Immature natural killer cell (primary cell): Measurements from ENCODE around the gene IL17RB. TPM values are rescaled to one million over a fixed set of nuclear protein-coding genes. Genes with fewer than 3 reads are reported as not detected.

Source experiments
- DNase-seq, 3 donors: peaks; one replicate each; pipeline ENCODE4 v3.0.0; 2022; ENCODE audit warnings: mixed read lengths in 1 of 3
- H3K27ac Mint-ChIP-seq, 6 donors: one replicate each; pipeline ENCODE4 v1.8.0; 2020; ENCODE audit warnings: mixed read lengths in 6 of 6, mild to moderate bottlenecking in 5 of 6, inconsistent platforms in 4 of 6, moderate library complexity in 3 of 6
- H3K27me3 Mint-ChIP-seq, 3 donors: one replicate each; pipeline ENCODE4 v1.8.0; 2020 to 2021; ENCODE audit warnings: low read depth in 3 of 3, mild to moderate bottlenecking in 3 of 3, mixed read lengths in 3 of 3, moderate library complexity in 3 of 3, inconsistent platforms in 1 of 3
- H3K36me3 Mint-ChIP-seq, 3 donors: one replicate each; pipeline ENCODE4 v1.8.0; 2020; ENCODE audit warnings: mixed read lengths in 3 of 3, inconsistent platforms in 2 of 3, mild to moderate bottlenecking in 2 of 3
- H3K4me1 Mint-ChIP-seq, 2 donors: one replicate each; pipeline ENCODE4 v1.8.0; 2020; ENCODE audit warnings: inconsistent platforms in 2 of 2, mild to moderate bottlenecking in 2 of 2, mixed read lengths in 2 of 2, moderate library complexity in 1 of 2
- H3K4me3 Mint-ChIP-seq, 5 donors: one replicate each; pipeline ENCODE4 v1.8.0; 2020; ENCODE audit warnings: mild to moderate bottlenecking in 5 of 5, mixed read lengths in 5 of 5, inconsistent platforms in 3 of 5, moderate library complexity in 3 of 5
- H3K9me3 Mint-ChIP-seq, 6 donors: one replicate each; pipeline ENCODE4 v1.8.0; 2020; ENCODE audit warnings: mild to moderate bottlenecking in 6 of 6, mixed read lengths in 6 of 6, inconsistent platforms in 4 of 6, moderate library complexity in 3 of 6
- polyA plus RNA-seq, 3 donors: library from polyadenylated mRNA; unstranded; fragments of 300-500 nt; fragmentation: Illumina TruSeq; gene quantifications; one replicate each; pipeline ENCODE4 v1.2.3, GENCODE V29; 2021

Gene IL17RB
- polyA plus RNA-seq, 3 donors from 2014 or later, result 0.79 to 1.2 TPM; not detected in 1

- Mint-ChIP-seq H3K4me3 (no peak overlapping the region), H3K27ac (no peak overlapping the region), H3K4me1 (no peaks in the 10 kb centered on the region), H3K36me3 (no peaks in the 10 kb centered on the region), H3K27me3 (peaks cover 0 to 5% (median 2%) of the 10 kb centered on the region in 3 donors), H3K9me3 (no peaks in the 10 kb centered on the region)
- no peak for DNase-seq
Measured at GRCh38 chr3:53817809-53818208, 28.6 kb upstream of the IL17RB start.

- H3K27ac Mint-ChIP-seq, result no peak overlapping the region
- DNase-seq, result no peak
- H3K4me1 Mint-ChIP-seq, result no peaks in the 10 kb centered on the region
- H3K4me3 Mint-ChIP-seq, result no peak overlapping the region
- peaks cover 0 to 5% (median 2%) of the 10 kb centered on the region in 3 donors for H3K27me3 Mint-ChIP-seq
- H3K9me3 Mint-ChIP-seq, result no peaks in the 10 kb centered on the region
- H3K36me3 Mint-ChIP-seq, result no peaks in the 10 kb centered on the region
Measured at GRCh38 chr3:53818221-53819162, 27.9 kb upstream of the IL17RB start.

DNA sequence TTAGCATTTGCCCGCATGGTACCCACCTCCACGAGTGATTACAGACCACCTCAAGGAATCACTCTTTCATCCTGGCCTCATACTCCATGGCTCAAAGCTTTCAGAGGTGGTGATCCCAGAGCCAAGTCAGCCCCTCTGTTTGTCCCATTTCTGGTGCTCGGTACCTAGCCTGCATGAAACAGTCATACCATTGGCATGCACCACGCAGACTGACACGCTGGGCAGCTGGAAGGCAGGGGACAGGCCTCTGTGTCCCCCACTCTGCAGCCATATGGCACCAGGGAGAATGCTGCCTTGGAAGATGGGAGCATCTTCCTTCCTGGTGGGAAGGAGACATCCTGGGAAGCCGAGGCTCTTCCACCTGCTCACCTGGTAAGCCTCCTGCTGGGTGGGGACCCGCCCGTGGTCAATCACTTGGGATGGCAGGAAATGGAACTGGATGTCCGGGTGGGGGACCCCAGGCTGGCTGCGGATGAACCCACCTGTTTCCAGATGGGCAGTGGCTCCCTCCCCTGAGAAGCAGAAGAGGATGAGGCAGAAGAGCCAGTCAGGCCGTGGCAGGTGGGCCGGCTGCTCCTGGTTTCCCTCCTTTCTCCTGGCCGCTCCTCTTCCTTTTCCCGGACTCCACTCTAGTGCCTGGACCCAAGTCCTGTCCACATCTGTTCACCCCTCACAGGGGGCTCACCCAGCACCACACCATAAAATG lies 27.1 kb upstream of the IL17RB start:
- Mint-ChIP-seq H3K27me3 (peaks cover 0 to 2% (median 2%) of the 10 kb centered on the region in 3 donors), H3K4me1 (no peaks in the 10 kb centered on the region)

GRCh38 chr3:53820084-53820483 lies 26.3 kb upstream of the IL17RB start:
- Mint-ChIP-seq H3K27me3 (peaks cover 0 to 5% (median 2%) of the 10 kb centered on the region in 3 donors), H3K4me1 (no peaks in the 10 kb centered on the region), H3K36me3 (no peaks in the 10 kb centered on the region), H3K9me3 (no peaks in the 10 kb centered on the region), H3K27ac (no peak overlapping the region), H3K4me3 (no peak overlapping the region)
- no peak for DNase-seq

More for the DNA sequence above, 27.1 kb upstream of the IL17RB start:
- Mint-ChIP-seq H3K36me3 (no peaks in the 10 kb centered on the region), H3K27ac (no peak overlapping the region), H3K4me3 (no peak overlapping the region), H3K9me3 (no peaks in the 10 kb centered on the region)
- no peak for DNase-seq

DNA sequence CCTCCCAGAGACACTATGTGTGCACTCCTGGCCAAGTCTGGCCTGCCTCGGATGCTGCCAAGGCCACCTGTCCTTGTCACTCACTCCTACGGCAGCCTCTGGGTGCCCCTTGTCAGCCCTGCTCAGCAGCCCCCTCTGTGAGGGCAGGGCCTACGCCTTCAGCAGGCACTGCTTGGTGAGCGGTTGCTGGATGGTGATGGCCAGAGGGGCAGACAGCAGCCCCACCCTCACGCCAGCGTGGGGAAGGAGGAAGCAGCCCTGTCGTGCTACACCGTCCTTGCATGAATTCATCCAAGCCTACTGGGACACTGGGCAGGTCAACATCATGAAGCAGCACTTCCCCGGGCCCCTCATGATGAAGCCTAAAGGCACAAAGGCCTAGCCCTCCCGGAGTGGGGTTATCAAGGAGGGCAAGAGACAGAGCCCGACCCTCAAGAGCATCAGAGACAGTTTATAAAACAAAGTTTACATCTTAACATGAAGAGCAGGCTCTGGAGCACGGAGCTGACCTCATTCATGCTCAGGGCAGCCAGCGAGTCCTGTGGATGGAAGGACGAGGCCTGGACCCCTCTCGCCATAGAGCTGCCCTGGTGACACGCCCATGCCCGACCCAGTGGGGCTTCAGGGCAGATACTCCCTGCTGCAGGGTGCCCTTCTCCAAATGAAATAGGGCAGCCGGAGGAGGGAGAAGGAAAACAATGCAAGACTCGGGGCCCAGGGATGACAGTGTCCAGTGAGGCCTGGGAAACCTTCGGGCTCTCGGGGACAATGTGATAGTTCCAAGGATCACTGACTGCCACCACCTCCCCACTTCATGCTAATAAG lies 25.4 kb upstream of the IL17RB start:
- H3K27ac Mint-ChIP-seq, result no peak overlapping the region
- peaks cover 0 to 3% (median 2%) of the 10 kb centered on the region in 3 donors for H3K27me3 Mint-ChIP-seq
- DNase-seq, result no peak
- H3K4me3 Mint-ChIP-seq, result no peak overlapping the region
- H3K4me1 Mint-ChIP-seq, result no peaks in the 10 kb centered on the region
- no peaks in the 10 kb centered on the region for H3K36me3 Mint-ChIP-seq
- H3K9me3 Mint-ChIP-seq, result no peaks in the 10 kb centered on the region

DNA sequence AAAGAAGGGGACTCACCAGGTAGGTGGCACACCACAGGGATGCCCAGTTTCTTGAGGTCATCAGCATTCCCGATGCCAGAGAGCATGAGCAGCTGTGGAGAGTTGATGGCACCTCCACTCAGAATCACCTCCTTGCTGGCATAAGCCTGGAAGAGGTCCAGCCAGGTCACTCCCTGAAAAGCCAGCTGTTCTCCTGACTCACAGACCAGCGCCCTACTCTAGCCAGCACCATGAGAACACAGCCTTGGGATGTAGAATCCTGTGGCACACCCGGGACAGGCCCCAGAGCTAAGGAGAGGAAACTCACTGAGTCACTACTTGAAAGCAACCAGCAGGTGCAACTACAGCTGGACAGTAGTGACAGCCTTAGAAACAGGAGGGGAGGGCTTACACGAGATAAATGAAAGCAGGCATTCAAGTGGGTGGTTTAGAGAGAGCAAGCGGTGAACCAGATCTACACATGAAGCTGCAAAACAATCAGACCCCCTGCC lies 24.7 kb upstream of the IL17RB start:
- no peaks in the 10 kb centered on the region for H3K4me1 Mint-ChIP-seq
- DNase-seq, result no peak
- H3K9me3 Mint-ChIP-seq, result no peaks in the 10 kb centered on the region
- peaks cover 0 to 3% (median 2%) of the 10 kb centered on the region in 3 donors for H3K27me3 Mint-ChIP-seq
- no peak overlapping the region for H3K4me3 Mint-ChIP-seq
- H3K27ac Mint-ChIP-seq, result no peak overlapping the region
- H3K36me3 Mint-ChIP-seq, result no peaks in the 10 kb centered on the region

GRCh38 chr3:53822331-53822741 lies 24.0 kb upstream of the IL17RB start:
- H3K27me3 Mint-ChIP-seq, result peaks cover 0 to 3% (median 2%) of the 10 kb centered on the region in 3 donors
- H3K36me3 Mint-ChIP-seq, result no peaks in the 10 kb centered on the region
- no peak for DNase-seq
- H3K4me1 Mint-ChIP-seq, result no peaks in the 10 kb centered on the region
- H3K9me3 Mint-ChIP-seq, result no peaks in the 10 kb centered on the region
- no peak overlapping the region for H3K27ac Mint-ChIP-seq
- no peak overlapping the region for H3K4me3 Mint-ChIP-seq

DNA sequence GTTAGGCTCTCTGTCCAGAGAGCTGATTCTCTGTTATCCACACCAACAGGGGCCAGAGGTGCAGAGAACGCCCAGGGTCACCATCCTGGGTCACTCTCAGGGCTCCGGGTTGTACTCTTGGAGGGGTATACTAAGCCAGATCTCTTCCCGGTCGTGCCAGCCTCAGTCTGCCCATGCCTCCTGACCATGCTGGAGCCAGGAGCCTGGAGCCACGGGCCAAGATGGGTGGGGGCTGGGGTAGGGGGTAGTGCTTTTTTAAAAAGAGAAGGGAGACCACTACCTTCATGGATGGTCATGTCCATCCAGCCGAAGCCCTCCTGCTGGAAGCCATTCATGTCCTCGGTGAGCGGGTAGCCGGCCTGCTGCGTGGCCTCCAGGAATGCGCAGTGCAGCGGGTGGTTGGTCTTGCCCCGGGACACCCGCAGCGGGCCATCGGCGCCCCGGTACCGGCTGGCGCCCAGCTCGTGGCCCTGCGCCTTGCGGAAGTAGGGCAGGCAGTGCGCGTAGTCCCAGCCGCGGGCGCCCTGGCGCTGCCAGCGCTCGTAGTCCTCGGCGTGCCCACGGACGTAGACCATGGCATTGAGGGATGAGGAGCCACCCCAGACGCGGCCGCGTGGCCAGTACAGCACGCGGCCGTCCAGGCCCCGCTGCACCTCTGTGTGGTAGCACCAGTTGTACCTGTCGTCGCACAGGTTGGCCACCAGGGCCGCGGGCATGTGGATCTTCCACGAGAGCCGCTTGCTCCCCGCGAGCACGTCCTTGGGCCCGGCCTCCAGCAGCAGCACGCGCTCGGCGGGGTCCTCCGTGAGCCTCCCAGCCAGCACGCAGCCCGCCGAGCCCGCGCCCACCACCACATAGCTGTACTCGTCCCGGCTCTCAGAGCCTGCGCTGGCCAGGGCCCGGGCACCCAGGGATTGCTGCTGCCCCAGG lies 23.1 kb upstream of the IL17RB start:
- no peak for DNase-seq
- H3K4me3 Mint-ChIP-seq, result no peak overlapping the region
- no peak overlapping the region for H3K27ac Mint-ChIP-seq
- no peaks in the 10 kb centered on the region for H3K36me3 Mint-ChIP-seq
- H3K9me3 Mint-ChIP-seq, result no peaks in the 10 kb centered on the region
- H3K27me3 Mint-ChIP-seq, result peaks cover 0 to 3% (median 2%) of the 10 kb centered on the region in 3 donors
- H3K4me1 Mint-ChIP-seq, result no peaks in the 10 kb centered on the region

DNA sequence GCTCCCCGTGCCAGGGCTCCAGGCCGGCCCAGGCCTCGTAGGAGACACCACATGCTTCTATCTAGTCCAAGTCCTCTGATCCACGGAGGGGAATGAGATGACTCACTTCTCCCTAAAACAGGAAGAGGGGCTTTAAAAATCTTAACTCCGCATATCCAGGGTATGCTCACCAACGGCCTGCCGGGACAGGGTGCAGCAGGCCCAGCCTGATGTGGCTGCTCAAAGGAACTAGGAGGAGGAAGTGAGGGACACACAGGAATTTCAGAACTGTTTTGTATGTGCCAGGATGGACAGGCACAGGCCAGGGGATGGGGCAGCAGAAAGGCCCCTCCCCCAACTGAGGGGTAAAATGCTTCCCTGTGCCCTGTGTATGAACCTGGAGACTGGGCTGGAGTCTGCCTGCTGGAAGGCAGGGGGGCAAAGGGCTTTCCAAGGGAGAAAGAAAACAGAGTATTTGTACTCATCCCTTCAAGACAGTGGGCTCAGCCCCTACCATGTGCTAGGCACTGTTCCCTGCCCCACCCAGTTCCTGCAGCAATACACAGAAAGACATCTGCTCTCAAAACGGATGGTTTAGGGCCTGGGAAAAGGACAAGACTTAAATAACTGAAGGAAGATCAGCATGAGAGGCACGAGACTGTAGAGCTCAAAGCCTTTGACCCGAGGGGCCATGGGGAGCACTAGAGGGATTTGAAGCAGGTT lies 22.3 kb upstream of the IL17RB start:
- H3K4me3 Mint-ChIP-seq, result no peak overlapping the region
- H3K36me3 Mint-ChIP-seq, result no peaks in the 10 kb centered on the region
- H3K27me3 Mint-ChIP-seq, result peaks cover 0 to 5% (median 2%) of the 10 kb centered on the region in 3 donors

GRCh38 chr3:53824795-53825194 lies 21.6 kb upstream of the IL17RB start:
- no peak for DNase-seq
- Mint-ChIP-seq H3K9me3 (no peaks in the 10 kb centered on the region), H3K27ac (no peak overlapping the region), H3K27me3 (peaks cover 0 to 5% (median under 1%) of the 10 kb centered on the region in 3 donors), H3K4me1 (no peaks in the 10 kb centered on the region), H3K4me3 (no peak overlapping the region), H3K36me3 (no peaks in the 10 kb centered on the region)

More for the DNA sequence above, 22.3 kb upstream of the IL17RB start:
- Mint-ChIP-seq H3K4me1 (no peaks in the 10 kb centered on the region), H3K27ac (no peak overlapping the region), H3K9me3 (no peaks in the 10 kb centered on the region)
- DNase-seq, result no peak

DNA sequence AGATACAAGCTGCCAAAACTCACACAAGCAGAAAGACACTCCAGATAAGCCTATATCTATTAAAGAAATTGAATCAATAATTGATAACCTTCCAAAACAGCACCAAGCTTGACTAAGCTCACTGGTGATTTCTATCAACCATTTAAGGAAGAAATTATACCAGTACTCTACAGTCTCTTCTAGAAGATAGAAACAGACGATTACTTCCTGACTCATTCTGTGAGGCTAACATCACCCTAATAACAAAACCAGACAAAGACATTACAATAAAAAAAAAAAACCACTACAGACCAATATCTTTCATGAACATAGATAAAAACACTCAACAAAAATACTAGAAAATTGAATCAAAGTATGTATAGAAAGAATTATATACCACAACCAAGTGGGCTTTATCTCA lies 20.3 kb upstream of the IL17RB start:
- Mint-ChIP-seq H3K4me1 (no peaks in the 10 kb centered on the region), H3K27ac (no peak overlapping the region), H3K36me3 (no peaks in the 10 kb centered on the region), H3K4me3 (no peak overlapping the region), H3K27me3 (peaks cover 0 to 5% (median 0%) of the 10 kb centered on the region in 3 donors), H3K9me3 (no peaks in the 10 kb centered on the region)
- DNase-seq, result no peak

DNA sequence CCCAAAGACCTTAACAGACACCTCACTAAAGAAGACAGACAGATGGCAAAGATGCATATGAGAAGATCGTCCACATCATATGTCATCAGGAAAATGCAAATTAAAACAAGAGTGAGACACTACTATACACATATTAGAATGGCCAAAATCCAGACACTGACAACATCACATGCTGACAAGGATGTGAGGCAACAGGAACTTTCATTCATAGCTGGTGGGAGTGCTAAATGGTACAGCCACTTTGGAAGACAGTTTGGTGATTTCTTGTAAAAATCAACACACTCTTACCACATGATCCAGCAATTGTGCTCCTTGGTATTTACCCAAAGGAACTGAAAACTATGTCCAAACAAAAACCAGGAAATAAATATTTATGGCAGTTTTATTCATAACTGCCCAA lies 17.8 kb upstream of the IL17RB start:
- no peaks in the 10 kb centered on the region for H3K36me3 Mint-ChIP-seq

More for the DNA sequence above, 17.8 kb upstream of the IL17RB start:
- Mint-ChIP-seq H3K27me3 (peaks cover 0 to 5% (median 0%) of the 10 kb centered on the region in 3 donors), H3K9me3 (no peaks in the 10 kb centered on the region), H3K27ac (no peak overlapping the region), H3K4me1 (no peaks in the 10 kb centered on the region), H3K4me3 (no peak overlapping the region)
- DNase-seq, result no peak
